ENCODE data around the gene PPM1H.
"Not testable (repeated sequence)": the region's sequence is repeated elsewhere in the genome, so short reads cannot be mapped to it uniquely, and the experiment has no call there.

Gene PPM1H

DNA sequence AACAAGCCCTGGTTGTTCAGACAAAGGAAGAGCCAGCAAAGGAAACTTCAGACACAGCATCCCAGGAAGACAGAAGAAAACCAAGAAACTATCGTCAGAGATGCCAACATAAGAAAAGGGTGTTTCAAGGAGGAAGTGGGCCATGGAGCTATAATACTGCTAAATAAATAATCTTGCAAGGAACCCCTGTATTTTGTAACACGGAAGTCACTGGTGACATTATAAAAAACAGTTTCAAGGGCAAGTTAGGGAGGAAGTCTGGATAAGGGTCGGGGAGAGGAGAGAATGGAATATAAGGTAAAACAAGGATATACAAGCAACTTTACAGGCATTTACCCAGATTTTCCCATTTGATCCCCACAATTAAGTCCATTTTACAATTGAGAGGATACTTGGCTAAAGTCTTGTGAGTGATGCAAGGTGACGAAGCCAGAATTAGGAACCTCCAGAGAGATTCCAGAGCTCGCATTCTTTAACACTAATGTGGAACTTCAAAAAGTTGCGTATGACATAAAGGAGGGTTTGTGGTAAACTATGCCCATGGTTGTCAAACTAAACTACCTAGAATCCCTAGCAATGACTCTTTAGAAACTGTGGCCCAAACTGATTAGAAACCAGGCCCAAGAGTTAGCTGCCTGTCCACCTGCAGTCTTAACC is 46.4 kb downstream of the PPM1H start:
- no peak for DNase-seq (ENCODE audit: low read depth)
- no peak for TF ChIP-seq CTCF (conservative IDR thresholded peaks at IDR 0.05; ENCODE audit: control insufficient read depth, insufficient read depth, low read depth, low read length)
- H3K4me3 ChIP-seq (ENCODE audit: control insufficient read depth, low read depth, low read length), result no peak overlapping the region

- no peak for TF ChIP-seq CTCF (conservative IDR thresholded peaks at IDR 0.05; ENCODE audit: control insufficient read depth, insufficient read depth, low read depth, low read length)
- H3K4me3 ChIP-seq (ENCODE audit: control insufficient read depth, low read depth, low read length), result no peak overlapping the region
- no peak for DNase-seq (ENCODE audit: low read depth)
Observed at GRCh38 chr12:62886796-62887195, 48.2 kb downstream of the PPM1H start.

DNA sequence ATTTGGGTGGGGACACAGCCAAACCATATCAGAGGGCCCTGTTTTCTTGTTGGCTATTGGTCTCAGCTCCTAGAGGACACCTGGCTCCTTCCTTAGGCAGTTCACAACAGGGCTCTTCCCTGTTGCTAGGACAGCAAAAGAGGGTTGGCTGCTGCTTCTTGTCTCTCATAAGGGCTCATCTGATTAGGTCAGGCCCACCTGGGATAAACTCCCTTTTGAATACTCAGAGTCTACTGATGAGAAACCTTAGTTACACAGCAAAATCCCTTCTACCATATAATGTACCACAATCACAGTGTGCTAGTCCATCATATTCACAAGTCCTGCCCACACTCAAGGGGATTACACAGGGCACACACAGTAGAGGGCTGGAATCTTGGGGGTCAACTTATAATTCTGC is 49.7 kb downstream of the PPM1H start:
- TF ChIP-seq CTCF (conservative IDR thresholded peaks at IDR 0.05; ENCODE audit: control insufficient read depth, insufficient read depth, low read depth, low read length), result no peak

DNA sequence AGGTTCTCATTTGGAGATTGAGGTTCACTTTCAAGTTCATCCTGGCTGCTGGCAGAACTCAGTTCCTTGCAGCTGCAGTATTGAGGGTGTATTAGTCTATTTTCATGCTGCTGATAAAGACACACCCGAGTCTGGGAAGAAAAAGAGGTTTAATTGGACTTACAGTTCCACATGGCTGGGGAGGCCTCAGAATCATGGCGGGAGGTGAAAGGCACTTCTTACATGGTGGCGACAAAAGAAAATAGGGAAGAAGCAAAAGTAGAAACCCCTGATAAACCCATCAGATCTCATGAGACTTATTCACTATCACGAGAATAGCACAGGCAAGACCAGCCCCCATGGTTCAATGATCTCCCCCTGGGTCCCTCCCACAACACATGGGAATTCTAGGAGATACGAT is 50.1 kb downstream of the PPM1H start:
- H3K4me3 ChIP-seq (ENCODE audit: control insufficient read depth, low read depth, low read length), result not testable (repeated sequence)

More for the DNA sequence above, 49.7 kb downstream of the PPM1H start:
- no peak overlapping the region for H3K4me3 ChIP-seq (ENCODE audit: control insufficient read depth, low read depth, low read length)
- no peak for DNase-seq (ENCODE audit: low read depth)

DNA sequence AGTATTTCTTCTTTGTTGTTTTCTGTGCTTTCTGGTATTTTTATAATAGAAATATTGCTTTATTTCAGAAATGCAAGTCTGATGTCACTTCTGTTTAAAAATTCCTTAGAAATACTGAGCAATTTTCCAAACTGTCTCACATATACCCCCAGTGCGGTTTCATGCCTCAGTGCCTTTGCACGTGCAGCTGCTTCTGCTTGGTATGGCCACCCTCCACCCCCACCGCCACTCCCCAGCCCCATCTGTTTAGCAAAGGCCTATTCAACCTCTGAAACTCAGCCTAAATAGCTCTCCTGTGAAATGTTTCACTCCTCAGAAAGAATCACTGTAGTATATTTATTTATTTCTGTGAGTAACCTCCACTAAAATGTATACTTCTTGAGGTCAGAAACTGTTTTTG is 52.3 kb downstream of the PPM1H start:
- no peak overlapping the region for H3K4me3 ChIP-seq (ENCODE audit: control insufficient read depth, low read depth, low read length)
- no peak for TF ChIP-seq CTCF (conservative IDR thresholded peaks at IDR 0.05; ENCODE audit: control insufficient read depth, insufficient read depth, low read depth, low read length)
- DNase-seq (ENCODE audit: low read depth), result no peak

More for the DNA sequence above, 50.1 kb downstream of the PPM1H start:
- not testable (repeated sequence) for DNase-seq (ENCODE audit: low read depth)

- DNase-seq (ENCODE audit: low read depth), result no peak
- no peak overlapping the region for H3K4me3 ChIP-seq (ENCODE audit: control insufficient read depth, low read depth, low read length)
- TF ChIP-seq CTCF (conservative IDR thresholded peaks at IDR 0.05; ENCODE audit: control insufficient read depth, insufficient read depth, low read depth, low read length), result no peak
Observed at GRCh38 chr12:62882140-62882539, 52.8 kb downstream of the PPM1H start.

GRCh38 chr12:62879691-62880090 is 55.3 kb downstream of the PPM1H start:
- no peak overlapping the region for H3K4me3 ChIP-seq (ENCODE audit: control insufficient read depth, low read depth, low read length)
- DNase-seq (ENCODE audit: low read depth), result no peak
- no peak for TF ChIP-seq CTCF (conservative IDR thresholded peaks at IDR 0.05; ENCODE audit: control insufficient read depth, insufficient read depth, low read depth, low read length)

GRCh38 chr12:62879228-62879627 is 55.7 kb downstream of the PPM1H start:
- not testable (repeated sequence) for H3K4me3 ChIP-seq (ENCODE audit: control insufficient read depth, low read depth, low read length); DNase-seq (ENCODE audit: low read depth)
